PC-3 (cell line): ENCODE data around the gene SCYL1.

Experiments used
- CTCF ChIP-seq: fragments of 300-600 bp; sonication (generic); conservative IDR thresholded peaks from 2 replicates; pipeline ENCODE4 v1.5.1; 2017; ENCODE audit warnings: antibody characterized with exemption, low read depth, mild to moderate bottlenecking, low read length
- EZH2 ChIP-seq: fragments of 300-600 bp; sonication (generic); IDR thresholded peaks from one replicate; pipeline ENCODE4 v1.6.1; 2017; ENCODE audit warnings: antibody characterized with exemption, mild to moderate bottlenecking, low read length; ENCODE audit not compliant: unreplicated experiment
- EZH2phosphoT487 ChIP-seq: fragments of 300-600 bp; sonication (generic); IDR thresholded peaks from 2 replicates; pipeline ENCODE4 v1.6.1; 2018; ENCODE audit warnings: mild to moderate bottlenecking, antibody characterized with exemption, low read length, borderline replicate concordance

- TF ChIP-seq CTCF (no peak), EZH2phosphoT487 (no peak), EZH2 (no peak)
Observed at GRCh38 chr11:65489035-65489705, 35.7 kb upstream of the SCYL1 start.
